ENCODE measurements around the gene SYMPK. TPM values are rescaled to one million over a fixed set of nuclear protein-coding genes. Genes with fewer than 3 reads are reported as not detected.

Gene SYMPK
- total and polyA plus RNA-seq, 9 donors: 24.8 to 61.9 (median 50.1) TPM

DNA sequence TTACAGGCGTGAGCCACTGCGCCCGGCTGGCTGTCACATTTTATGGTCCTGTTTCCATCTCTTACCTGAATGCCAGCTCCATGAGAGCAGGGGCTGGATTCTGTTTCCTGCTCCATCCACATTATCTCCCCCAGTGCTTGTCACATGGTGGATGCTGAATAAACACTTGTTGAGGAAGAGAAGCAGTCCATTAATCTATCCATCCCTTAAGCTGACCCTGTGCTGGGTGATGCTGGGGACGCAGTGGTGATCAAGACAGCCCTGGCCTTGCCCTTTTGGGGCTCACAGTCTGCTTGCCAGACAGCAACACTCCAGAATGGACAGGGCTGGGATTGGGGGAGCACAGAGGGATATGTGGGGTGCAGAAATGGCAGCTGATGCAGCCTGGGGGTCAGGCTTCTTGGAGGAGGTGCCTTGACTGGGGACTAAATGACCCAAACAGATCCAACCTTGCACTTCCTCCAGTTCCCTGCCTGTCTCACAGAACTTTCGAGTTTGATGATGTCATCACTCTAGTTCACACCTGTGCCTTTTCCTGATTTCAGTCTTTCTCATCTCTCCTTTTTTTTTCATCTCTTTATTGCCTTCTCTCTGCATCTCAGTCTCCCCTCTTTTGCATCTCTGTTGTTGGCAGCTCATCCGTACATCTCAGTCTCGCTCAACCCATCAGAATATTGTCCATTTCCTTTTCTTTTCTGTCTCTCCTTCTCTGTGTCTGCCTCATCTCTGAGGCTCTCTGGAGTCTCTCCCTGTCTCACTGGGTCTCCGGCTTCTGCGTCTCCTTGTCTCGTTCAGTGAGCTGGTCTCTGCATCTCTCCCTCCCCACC is 18.3 kb upstream of the SYMPK start:
- peaks cover 21% of the 10 kb centered on the region for H3K4me1 ChIP-seq (ENCODE audit: insufficient read depth)
- H3K4me3 ChIP-seq: no peak overlapping the region
- no peak overlapping the region for H3K27ac ChIP-seq
- no peaks in the 10 kb centered on the region for H3K36me3 ChIP-seq
- no peak for TF ChIP-seq CTCF (IDR thresholded peaks at IDR 0.05)
- TF ChIP-seq POLR2A (IDR thresholded peaks at IDR 0.05): no peak
- no peak for TF ChIP-seq EP300 (IDR thresholded peaks at IDR 0.05)
- DNase-seq: no peak
- 70 to 79% (median 78%) methylated on average over 10 of the region's 10 CpGs for WGBS, 3 donors
- H3K27me3 ChIP-seq: no peaks in the 10 kb centered on the region
- intact Hi-C loops (cut with DNase I): loop anchor here in 1 of 4 donors (10.0 kb wide), 1 partner anchor 66 kb away; the partner anchor contains the start of gene RSPH6A
- H3K9me3 ChIP-seq: no peaks in the 10 kb centered on the region

- 62 to 75% (median 75%) methylated on average over 2 of the region's 2 CpGs for WGBS, 3 donors
- TF ChIP-seq POLR2A (IDR thresholded peaks at IDR 0.05) (no peak), EP300 (IDR thresholded peaks at IDR 0.05) (no peak), CTCF (IDR thresholded peaks at IDR 0.05) (no peak)
- Histone ChIP-seq H3K4me3 (no peak overlapping the region), H3K36me3 (no peaks in the 10 kb centered on the region), H3K4me1 (ENCODE audit: insufficient read depth) (peaks cover 18% of the 10 kb centered on the region), H3K9me3 (no peaks in the 10 kb centered on the region), H3K27me3 (no peaks in the 10 kb centered on the region), H3K27ac (no peak overlapping the region)
- intact Hi-C loops (cut with DNase I): loop anchor here in 1 of 4 donors (10.0 kb wide), 1 partner anchor 65 kb away; the partner anchor contains the start of gene RSPH6A
- DNase-seq: no peak
Measured at GRCh38 chr19:45879971-45880370, 17.0 kb upstream of the SYMPK start.

DNA sequence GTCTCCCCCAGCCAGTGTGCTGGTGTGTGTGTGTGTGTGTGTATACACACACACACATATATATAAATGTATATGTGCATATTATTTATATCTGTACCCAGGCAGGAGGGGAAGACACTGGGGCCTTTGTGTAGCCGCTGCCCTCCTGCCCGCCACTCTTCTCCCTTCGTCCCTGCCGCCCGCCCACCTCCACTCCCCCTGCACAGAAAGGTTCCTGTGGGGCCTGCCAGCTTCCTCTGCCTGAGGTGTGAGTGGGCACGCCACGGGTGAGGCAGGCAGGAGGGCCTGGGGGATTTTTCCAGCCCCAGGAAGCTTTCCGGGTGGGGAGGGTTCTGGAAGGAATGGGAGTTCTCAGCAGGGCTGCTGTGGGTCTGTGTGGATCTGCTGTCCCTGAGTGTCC is 16.1 kb upstream of the SYMPK start:
- no peak for DNase-seq
- intact Hi-C loops (cut with DNase I): no loop called here

More for the DNA sequence above, 16.1 kb upstream of the SYMPK start:
- TF ChIP-seq EP300 (IDR thresholded peaks at IDR 0.05) (no peak), CTCF (IDR thresholded peaks at IDR 0.05) (no peak), POLR2A (IDR thresholded peaks at IDR 0.05) (no peak)
- Histone ChIP-seq H3K4me3 (no peak overlapping the region), H3K27me3 (no peaks in the 10 kb centered on the region), H3K4me1 (ENCODE audit: insufficient read depth) (peaks cover 11% of the 10 kb centered on the region), H3K9me3 (no peaks in the 10 kb centered on the region), H3K27ac (no peak overlapping the region), H3K36me3 (no peaks in the 10 kb centered on the region)
- WGBS, 3 donors: 71 to 79% (median 71%) methylated on average over 8 of the region's 8 CpGs

All from ovary (tissue), 9 donors.